Parathyroid adenoma (tissue), 2 donors: ENCODE results near the gene CDC23.
"Not testable (repeated sequence)": the region's sequence is repeated elsewhere in the genome, so short reads cannot be mapped to it uniquely, and the experiment has no call there.

Source experiments
- H2AFZ ChIP-seq: fragments of 300-600 bp; sonication (generic); one replicate; pipeline ENCODE4 v1.7.0; 2017; ENCODE audit warnings: antibody characterized with exemption, mild to moderate bottlenecking
- H3K27ac ChIP-seq: fragments of 300-600 bp; sonication (generic); one replicate; pipeline ENCODE4 v1.7.0; 2017
- H3K27me3 ChIP-seq: fragments of 300-600 bp; sonication (generic); one replicate; pipeline ENCODE4 v1.7.0; 2017; ENCODE audit warnings: low read length; ENCODE audit not compliant: control insufficient read depth, insufficient read depth
- H3K36me3 ChIP-seq: fragments of 300-600 bp; sonication (generic); one replicate; pipeline ENCODE4 v1.7.0; 2017; ENCODE audit warnings: low read length; ENCODE audit not compliant: control insufficient read depth, insufficient read depth
- H3K4me1 ChIP-seq: fragments of 300-600 bp; sonication (generic); one replicate; pipeline ENCODE4 v1.7.0; 2017; ENCODE audit warnings: control low read depth
- H3K4me2 ChIP-seq: fragments of 300-600 bp; sonication (generic); one replicate; pipeline ENCODE4 v1.7.0; 2017; ENCODE audit warnings: low read length
- H3K4me3 ChIP-seq: fragments of 300-600 bp; sonication (generic); one replicate; pipeline ENCODE4 v1.7.0; 2017; ENCODE audit warnings: low read depth, low read length
- H3K79me2 ChIP-seq: fragments of 300-600 bp; sonication (generic); one replicate; pipeline ENCODE4 v1.7.0; 2017; ENCODE audit warnings: control low read depth
- H3K9ac ChIP-seq: fragments of 300-600 bp; sonication (generic); one replicate; pipeline ENCODE4 v1.7.0; 2017; ENCODE audit warnings: mild to moderate bottlenecking
- H3K9me3 ChIP-seq: fragments of 300-600 bp; sonication (generic); one replicate; pipeline ENCODE4 v1.7.0; 2017; ENCODE audit warnings: low read length; ENCODE audit not compliant: control insufficient read depth
- CTCF ChIP-seq: fragments of 300-600 bp; sonication (generic); IDR thresholded peaks from one replicate; pipeline ENCODE4 v1.7.0; 2017; ENCODE audit warnings: antibody characterized with exemption, mild to moderate bottlenecking
- donor health status: primary hyperparathyroidism.

CDC23 gene

GRCh38 chr5:138216799-138217198 is 3.7 kb upstream of the CDC23 start:
- H3K4me2 ChIP-seq: no peak overlapping the region
- no peaks in the 10 kb centered on the region for H3K4me1 ChIP-seq
- peaks cover 4% of the 10 kb centered on the region for H3K79me2 ChIP-seq
- H3K9ac ChIP-seq: no peak overlapping the region
- H3K36me3 ChIP-seq: no peaks in the 10 kb centered on the region
- H3K27me3 ChIP-seq: no peaks in the 10 kb centered on the region
- no peak overlapping the region for H3K4me3 ChIP-seq
- no peak overlapping the region for H2AFZ ChIP-seq
- no peak overlapping the region for H3K27ac ChIP-seq
- no peak for TF ChIP-seq CTCF
- H3K9me3 ChIP-seq: no peaks in the 10 kb centered on the region

GRCh38 chr5:138212828-138213160 is 329 bp downstream of the CDC23 start:
- peaks cover 35% of the 10 kb centered on the region for H3K79me2 ChIP-seq

GRCh38 chr5:138210985-138211384 is 2.1 kb downstream of the CDC23 start:
- Histone ChIP-seq H3K4me1 (no peaks in the 10 kb centered on the region), H3K9me3 (no peaks in the 10 kb centered on the region), H3K79me2 (peaks cover 35% of the 10 kb centered on the region), H3K36me3 (no peaks in the 10 kb centered on the region), H2AFZ (no peak overlapping the region), H3K4me3 (no peak overlapping the region), H3K4me2 (no peak overlapping the region), H3K27me3 (no peaks in the 10 kb centered on the region), H3K27ac (no peak overlapping the region), H3K9ac (no peak overlapping the region)
- TF ChIP-seq CTCF: no peak

More at GRCh38 chr5:138212828-138213160, 329 bp downstream of the CDC23 start:
- no peaks in the 10 kb centered on the region for H3K9me3 ChIP-seq
- peak overlapping the region; percentile 22 for H3K9ac ChIP-seq
- peak overlapping the region; percentile 91 for H3K4me2 ChIP-seq
- no peak for TF ChIP-seq CTCF
- H3K27ac ChIP-seq: peak overlapping the region; percentile 58
- no peaks in the 10 kb centered on the region for H3K36me3 ChIP-seq
- H3K27me3 ChIP-seq: no peaks in the 10 kb centered on the region
- no peaks in the 10 kb centered on the region for H3K4me1 ChIP-seq
- H2AFZ ChIP-seq: peak overlapping the region; percentile 88
- peak overlapping the region; percentile 86 for H3K4me3 ChIP-seq

GRCh38 chr5:138193859-138194258 is 19.3 kb downstream of the CDC23 start:
- H3K36me3 ChIP-seq, H3K9me3 ChIP-seq, H3K4me3 ChIP-seq, H3K9ac ChIP-seq, H3K27me3 ChIP-seq, H3K27ac ChIP-seq, H3K79me2 ChIP-seq, H2AFZ ChIP-seq, H3K4me2 ChIP-seq, H3K4me1 ChIP-seq: not testable (repeated sequence)

GRCh38 chr5:138192826-138193225 is 20.3 kb downstream of the CDC23 start:
- Histone ChIP-seq H3K4me1 (no peaks in the 10 kb centered on the region), H3K4me2 (no peak overlapping the region), H3K9me3 (no peaks in the 10 kb centered on the region), H3K27ac (no peak overlapping the region), H3K79me2 (peaks cover 3% of the 10 kb centered on the region), H3K9ac (no peak overlapping the region), H3K27me3 (no peaks in the 10 kb centered on the region), H3K4me3 (no peak overlapping the region), H2AFZ (no peak overlapping the region), H3K36me3 (no peaks in the 10 kb centered on the region)
- no peak for TF ChIP-seq CTCF
